ENCODE results near the gene WDR53.

Gene WDR53

DNA sequence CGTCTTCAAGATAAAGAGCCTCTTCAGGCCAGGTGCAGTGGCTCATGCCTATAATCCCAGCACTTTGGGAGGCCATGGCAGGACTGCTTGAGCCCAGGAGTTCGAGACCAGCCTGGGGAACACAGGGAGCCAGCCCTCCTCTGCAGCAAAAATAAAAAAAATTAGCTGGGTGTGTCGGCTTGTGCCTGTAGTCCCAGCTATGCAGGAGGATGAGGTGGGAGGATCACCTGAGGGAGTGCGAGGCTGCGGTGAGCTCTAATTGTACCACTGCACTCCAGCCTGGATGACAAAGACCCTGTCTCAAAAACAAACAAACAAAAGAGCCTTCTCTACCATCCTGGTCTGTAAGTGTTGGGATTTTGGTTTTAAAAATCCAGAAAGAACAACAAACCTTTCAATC is 11.1 kb downstream of the WDR53 start:
- Histone ChIP-seq H3K4me3 (replicated peaks; ENCODE audit: insufficient read depth, low read length) (no peak overlapping the region), H3K27me3 (ENCODE audit: insufficient read depth, poor library complexity, severe bottlenecking) (no peaks in the 10 kb centered on the region), H3K27ac (replicated peaks) (no peak overlapping the region)
- DNase-seq (ENCODE audit: low read depth in 1 of 2, low spot score in 1 of 2), result no peak
- TF ChIP-seq CTCF (IDR thresholded peaks at IDR 0.05; ENCODE audit: insufficient read depth, low read length) (no peak), GABPA (IDR thresholded peaks at IDR 0.05; ENCODE audit: low read depth) (no peak), POLR2AphosphoS5 (IDR thresholded peaks at IDR 0.05; ENCODE audit: low read depth) (no peak), SPI1 (IDR thresholded peaks at IDR 0.05; ENCODE audit: borderline replicate concordance, low read depth) (no peak)
- TF ChIP-seq, protein P1, sequence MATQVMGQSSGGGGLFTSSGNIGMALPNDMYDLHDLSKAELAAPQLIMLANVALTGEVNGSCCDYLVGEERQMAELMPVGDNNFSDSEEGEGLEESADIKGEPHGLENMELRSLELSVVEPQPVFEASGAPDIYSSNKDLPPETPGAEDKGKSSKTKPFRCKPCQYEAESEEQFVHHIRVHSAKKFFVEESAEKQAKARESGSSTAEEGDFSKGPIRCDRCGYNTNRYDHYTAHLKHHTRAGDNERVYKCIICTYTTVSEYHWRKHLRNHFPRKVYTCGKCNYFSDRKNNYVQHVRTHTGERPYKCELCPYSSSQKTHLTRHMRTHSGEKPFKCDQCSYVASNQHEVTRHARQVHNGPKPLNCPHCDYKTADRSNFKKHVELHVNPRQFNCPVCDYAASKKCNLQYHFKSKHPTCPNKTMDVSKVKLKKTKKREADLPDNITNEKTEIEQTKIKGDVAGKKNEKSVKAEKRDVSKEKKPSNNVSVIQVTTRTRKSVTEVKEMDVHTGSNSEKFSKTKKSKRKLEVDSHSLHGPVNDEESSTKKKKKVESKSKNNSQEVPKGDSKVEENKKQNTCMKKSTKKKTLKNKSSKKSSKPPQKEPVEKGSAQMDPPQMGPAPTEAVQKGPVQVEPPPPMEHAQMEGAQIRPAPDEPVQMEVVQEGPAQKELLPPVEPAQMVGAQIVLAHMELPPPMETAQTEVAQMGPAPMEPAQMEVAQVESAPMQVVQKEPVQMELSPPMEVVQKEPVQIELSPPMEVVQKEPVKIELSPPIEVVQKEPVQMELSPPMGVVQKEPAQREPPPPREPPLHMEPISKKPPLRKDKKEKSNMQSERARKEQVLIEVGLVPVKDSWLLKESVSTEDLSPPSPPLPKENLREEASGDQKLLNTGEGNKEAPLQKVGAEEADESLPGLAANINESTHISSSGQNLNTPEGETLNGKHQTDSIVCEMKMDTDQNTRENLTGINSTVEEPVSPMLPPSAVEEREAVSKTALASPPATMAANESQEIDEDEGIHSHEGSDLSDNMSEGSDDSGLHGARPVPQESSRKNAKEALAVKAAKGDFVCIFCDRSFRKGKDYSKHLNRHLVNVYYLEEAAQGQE (IDR thresholded peaks at IDR 0.05; ENCODE audit: insufficient replicate concordance, low read depth), result no peak

DNA sequence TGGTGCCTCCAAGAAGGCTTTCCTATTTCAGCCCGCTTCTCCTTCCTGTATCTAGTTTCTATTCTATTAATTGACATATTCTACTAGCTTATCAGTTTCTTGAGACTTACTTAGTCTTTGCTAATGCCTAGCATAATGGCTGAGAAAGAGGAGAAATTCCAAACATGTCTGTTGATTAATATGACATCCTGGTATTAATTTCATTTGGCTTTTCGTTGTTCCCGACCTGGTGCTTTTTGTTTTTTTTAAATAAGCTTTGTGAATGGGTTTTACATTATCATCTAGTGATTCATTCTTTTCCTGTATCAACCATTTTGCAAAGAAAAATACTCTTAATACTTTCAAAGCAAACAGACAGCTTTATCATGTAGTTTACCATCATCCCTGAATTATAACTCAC is 13.1 kb downstream of the WDR53 start:
- no peak for DNase-seq (ENCODE audit: low read depth in 1 of 2, low spot score in 1 of 2)
- no peaks in the 10 kb centered on the region for H3K27me3 ChIP-seq (ENCODE audit: insufficient read depth, poor library complexity, severe bottlenecking)

DNA sequence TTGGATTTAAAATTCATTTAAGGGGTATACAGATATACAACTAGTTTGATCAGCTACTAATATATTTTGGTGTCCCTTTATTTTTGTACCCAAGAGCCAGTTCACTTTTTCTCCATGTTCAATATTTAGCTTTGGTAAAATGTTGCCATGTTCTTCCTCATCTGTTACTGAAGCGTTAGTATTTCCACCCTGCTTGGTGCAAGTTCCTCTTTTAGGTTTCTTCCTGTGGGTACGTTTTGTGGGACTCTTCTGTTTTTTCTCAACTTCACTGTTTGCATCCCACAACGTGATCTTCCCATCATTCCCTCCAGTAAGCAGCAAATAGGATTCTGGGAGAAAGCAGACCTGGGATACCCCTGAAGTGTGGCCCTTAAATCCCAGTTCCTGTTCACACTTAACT is 14.1 kb downstream of the WDR53 start:
- peak overlapping the region; percentile 74 for H3K27ac ChIP-seq (replicated peaks)
- peak; percentile 87 for TF ChIP-seq SPI1 (IDR thresholded peaks at IDR 0.05; ENCODE audit: borderline replicate concordance, low read depth)
- TF ChIP-seq POLR2AphosphoS5 (IDR thresholded peaks at IDR 0.05; ENCODE audit: low read depth), result 0 out of 2 replicates have a peak, but pooled peaks have one; percentile 26
- TF ChIP-seq CTCF (IDR thresholded peaks at IDR 0.05; ENCODE audit: insufficient read depth, low read length), result no peak
- no peak for TF ChIP-seq GABPA (IDR thresholded peaks at IDR 0.05; ENCODE audit: low read depth)
- peak in 1 of 2 experiments; percentile 76 for DNase-seq (ENCODE audit: low read depth in 1 of 2, low spot score in 1 of 2)
- H3K4me3 ChIP-seq (replicated peaks; ENCODE audit: insufficient read depth, low read length), result no peak overlapping the region
- no peaks in the 10 kb centered on the region for H3K27me3 ChIP-seq (ENCODE audit: insufficient read depth, poor library complexity, severe bottlenecking)

More for the DNA sequence above, 13.1 kb downstream of the WDR53 start:
- TF ChIP-seq SPI1 (IDR thresholded peaks at IDR 0.05; ENCODE audit: borderline replicate concordance, low read depth), result no peak
- no peak for TF ChIP-seq POLR2AphosphoS5 (IDR thresholded peaks at IDR 0.05; ENCODE audit: low read depth)
- H3K4me3 ChIP-seq (replicated peaks; ENCODE audit: insufficient read depth, low read length), result no peak overlapping the region
- peak overlapping the region; percentile 74 for H3K27ac ChIP-seq (replicated peaks)

- peak overlapping the region; percentile 74 for H3K27ac ChIP-seq (replicated peaks)
- TF ChIP-seq GABPA (IDR thresholded peaks at IDR 0.05; ENCODE audit: low read depth) (no peak), POLR2AphosphoS5 (IDR thresholded peaks at IDR 0.05; ENCODE audit: low read depth) (no peak), SPI1 (IDR thresholded peaks at IDR 0.05; ENCODE audit: borderline replicate concordance, low read depth) (no peak), CTCF (IDR thresholded peaks at IDR 0.05; ENCODE audit: insufficient read depth, low read length) (no peak)
- TF ChIP-seq, protein P1 (IDR thresholded peaks at IDR 0.05; ENCODE audit: insufficient replicate concordance, low read depth), result no peak
- DNase-seq (ENCODE audit: low read depth in 1 of 2, low spot score in 1 of 2), result no peak
Measured at GRCh38 chr3:196553551-196553950, 14.8 kb downstream of the WDR53 start.

More at GRCh38 chr3:196553551-196553950, 14.8 kb downstream of the WDR53 start:
- H3K4me3 ChIP-seq (replicated peaks; ENCODE audit: insufficient read depth, low read length), result no peak overlapping the region
- H3K27me3 ChIP-seq (ENCODE audit: insufficient read depth, poor library complexity, severe bottlenecking), result no peaks in the 10 kb centered on the region
